ENCODE measurements around the gene TMCO2. TPM values are rescaled to one million over a fixed set of nuclear protein-coding genes. Genes with fewer than 3 reads are reported as not detected.
"Not testable (repeated sequence)": the region's sequence is repeated elsewhere in the genome, so short reads cannot be mapped to it uniquely, and the experiment has no call there.

TMCO2 gene
- total RNA-seq (2014; rRNA removed; shearing (Covaris generic)) = not detected in 2 replicates

DNA sequence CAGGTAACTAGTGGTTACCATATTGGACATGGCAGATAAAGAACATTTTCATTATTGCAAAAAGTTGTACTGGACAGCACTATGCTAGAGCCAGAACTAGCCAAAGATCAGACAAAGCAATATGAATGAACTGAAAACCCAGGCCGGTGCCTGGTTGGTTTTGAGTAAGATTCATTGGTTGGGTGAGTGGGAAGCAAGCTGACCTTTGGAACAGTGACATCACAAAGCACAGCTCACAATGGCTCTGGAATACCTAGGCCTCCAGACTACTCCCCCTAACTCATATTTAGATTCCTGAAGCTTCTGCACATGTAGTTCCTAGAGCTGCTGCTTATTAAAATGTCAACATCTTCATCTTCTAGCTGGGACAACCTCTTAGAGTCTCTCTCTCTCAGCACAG, at the start of gene TMCO2:
Gene TMCO2, plus strand, starts transcription at position 283 of the 400 bp plus-strand sequence. Its CDS starts 57 bp downstream, at position 340.
- Histone ChIP-seq H3K4me1 (replicated peaks) (peaks cover 47% of the 10 kb centered on the region), H3K27ac (peak within 1 kb of the TSS; percentile 5; the same call in 1 of the 2 replicates), H3K9me3 (replicated peaks) (no peaks in the 10 kb centered on the region), H3K27me3 (replicated peaks) (no peaks in the 10 kb centered on the region), H3K36me3 (no peaks in the 10 kb centered on the region), H3K4me3 (no peak within 1 kb of the TSS)
- no peak for DNase-seq (ENCODE audit: low read depth in 1 of 2, low spot score in 2 of 2)

GRCh38 chr1:40199126-40199525, 48.6 kb upstream of the TMCO2 start:
- DNase-seq (ENCODE audit: low read depth in 1 of 2, low spot score in 2 of 2) = no peak
- H3K9me3 ChIP-seq (replicated peaks) = no peaks in the 10 kb centered on the region
- H3K36me3 ChIP-seq = peaks cover 48% of the 10 kb centered on the region
- no peak overlapping the region for H3K4me3 ChIP-seq
- H3K27me3 ChIP-seq (replicated peaks) = no peaks in the 10 kb centered on the region
- no peaks in the 10 kb centered on the region for H3K4me1 ChIP-seq (replicated peaks)
- H3K27ac ChIP-seq = no peak overlapping the region

- no peaks in the 10 kb centered on the region for H3K9me3 ChIP-seq (replicated peaks)
- no peak overlapping the region for H3K4me3 ChIP-seq
- H3K36me3 ChIP-seq = peaks cover 61% of the 10 kb centered on the region
- no peak overlapping the region for H3K27ac ChIP-seq
- DNase-seq (ENCODE audit: low read depth in 1 of 2, low spot score in 2 of 2) = no peak
- H3K4me1 ChIP-seq (replicated peaks) = no peaks in the 10 kb centered on the region
- no peaks in the 10 kb centered on the region for H3K27me3 ChIP-seq (replicated peaks)
Measured at GRCh38 chr1:40204856-40205255, 42.9 kb upstream of the TMCO2 start.

DNA sequence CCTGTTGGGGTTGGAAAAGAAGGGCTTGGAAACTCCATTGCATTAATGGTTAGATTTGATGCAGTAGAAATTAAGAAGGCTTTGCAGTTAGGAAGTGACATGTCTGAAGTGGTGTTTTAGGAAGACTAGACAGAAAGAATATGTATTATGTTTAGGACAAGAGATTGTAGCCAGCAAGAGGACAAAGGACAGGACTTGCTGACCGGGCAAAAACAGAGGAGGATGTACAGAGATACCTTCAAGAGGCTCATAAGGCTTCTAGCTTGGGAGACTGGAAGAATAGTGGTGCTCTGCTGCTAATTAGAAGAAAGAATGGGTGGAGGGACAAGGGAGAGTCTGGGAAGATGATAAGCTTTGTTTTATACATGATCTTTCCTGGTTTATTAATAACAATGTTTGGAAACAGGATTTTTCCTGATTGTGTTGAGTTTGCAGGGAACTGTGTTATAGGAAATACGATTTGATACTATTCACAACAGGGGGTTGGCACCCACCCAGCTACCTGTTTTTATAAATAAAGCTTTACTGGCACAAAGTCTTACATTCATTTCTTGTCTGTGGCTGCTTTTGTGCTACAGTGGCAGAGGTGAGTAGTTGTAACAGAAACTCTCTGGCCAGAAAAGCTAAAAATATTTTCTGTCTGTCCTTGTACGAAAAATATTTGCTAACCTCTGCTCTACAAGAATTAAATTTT, 37.1 kb upstream of the TMCO2 start:
- Histone ChIP-seq H3K36me3 (peaks cover 75% of the 10 kb centered on the region), H3K4me3 (no peak overlapping the region), H3K4me1 (replicated peaks) (no peaks in the 10 kb centered on the region), H3K27me3 (replicated peaks) (0 out of 2 replicates have a peak, but pooled peaks cover 3% of the 10 kb centered on the region), H3K9me3 (replicated peaks) (no peaks in the 10 kb centered on the region), H3K27ac (no peak overlapping the region)
- no peak for DNase-seq (ENCODE audit: low read depth in 1 of 2, low spot score in 2 of 2)

DNA sequence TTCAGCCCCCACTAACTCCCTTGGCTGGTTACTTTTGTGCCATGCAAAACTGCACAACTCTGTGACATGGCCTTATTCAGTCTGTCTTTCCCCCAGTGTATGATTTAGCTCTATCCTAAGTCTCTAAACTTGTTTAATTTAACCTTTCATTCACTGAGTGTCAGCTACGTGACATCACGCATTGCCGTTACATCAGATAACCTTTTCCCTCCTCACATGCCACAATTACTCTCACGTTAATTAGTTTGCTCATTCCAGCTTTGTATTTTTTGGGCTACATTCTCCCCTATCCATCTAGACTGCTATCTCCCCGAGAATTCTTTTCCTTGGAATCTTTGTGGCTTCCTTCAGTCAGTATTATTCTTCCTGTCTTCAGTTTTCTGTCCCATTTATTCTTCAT, 29.4 kb upstream of the TMCO2 start:
- Histone ChIP-seq H3K27ac (no peak overlapping the region), H3K36me3 (peaks cover 14% of the 10 kb centered on the region), H3K4me3 (no peak overlapping the region), H3K4me1 (replicated peaks) (no peaks in the 10 kb centered on the region), H3K27me3 (replicated peaks) (no peaks in the 10 kb centered on the region), H3K9me3 (replicated peaks) (no peaks in the 10 kb centered on the region)
- DNase-seq (ENCODE audit: low read depth in 1 of 2, low spot score in 2 of 2) = no peak

GRCh38 chr1:40221471-40221905, 26.2 kb upstream of the TMCO2 start:
- not testable (repeated sequence) for H3K4me1 ChIP-seq (replicated peaks); H3K27me3 ChIP-seq (replicated peaks); DNase-seq (ENCODE audit: low read depth in 1 of 2, low spot score in 2 of 2); H3K9me3 ChIP-seq (replicated peaks); H3K4me3 ChIP-seq; H3K27ac ChIP-seq
- peaks cover 12% of the 10 kb centered on the region; the same call in 1 of the 2 replicates for H3K36me3 ChIP-seq

- H3K27me3 ChIP-seq (replicated peaks) = no peaks in the 10 kb centered on the region
- no peaks in the 10 kb centered on the region for H3K9me3 ChIP-seq (replicated peaks)
- peaks cover 9% of the 10 kb centered on the region; the same call in 1 of the 2 replicates for H3K36me3 ChIP-seq
- no peak overlapping the region for H3K4me3 ChIP-seq
- no peaks in the 10 kb centered on the region for H3K4me1 ChIP-seq (replicated peaks)
- H3K27ac ChIP-seq = no peak overlapping the region
- DNase-seq (ENCODE audit: low read depth in 1 of 2, low spot score in 2 of 2) = no peak
Measured at GRCh38 chr1:40221977-40222772, 25.6 kb upstream of the TMCO2 start.

DNA sequence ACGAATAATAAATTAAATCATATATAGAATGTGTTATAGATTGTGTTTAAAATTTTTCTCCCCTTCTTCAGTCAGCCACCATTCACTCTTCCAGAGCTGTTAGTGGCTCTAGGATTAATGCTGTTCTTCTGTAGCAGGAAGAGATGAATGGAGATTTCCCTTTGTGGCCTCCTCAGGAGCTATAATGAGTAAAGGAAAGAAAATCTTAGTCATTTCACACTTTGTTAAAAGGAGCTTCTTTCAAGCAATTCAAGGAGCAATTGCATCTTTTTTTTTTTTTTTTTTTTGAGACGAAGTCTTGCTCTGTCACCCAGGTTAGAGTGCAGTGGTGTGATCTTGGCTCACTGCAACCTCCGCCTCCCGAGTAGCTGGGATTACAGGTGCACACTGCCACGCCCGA, 23.7 kb upstream of the TMCO2 start:
- DNase-seq (ENCODE audit: low read depth in 1 of 2, low spot score in 2 of 2) = no peak
- Histone ChIP-seq H3K27ac (no peak overlapping the region), H3K36me3 (peaks cover 19% of the 10 kb centered on the region), H3K4me3 (no peak overlapping the region), H3K4me1 (replicated peaks) (no peaks in the 10 kb centered on the region), H3K27me3 (replicated peaks) (no peaks in the 10 kb centered on the region), H3K9me3 (replicated peaks) (no peaks in the 10 kb centered on the region)

DNA sequence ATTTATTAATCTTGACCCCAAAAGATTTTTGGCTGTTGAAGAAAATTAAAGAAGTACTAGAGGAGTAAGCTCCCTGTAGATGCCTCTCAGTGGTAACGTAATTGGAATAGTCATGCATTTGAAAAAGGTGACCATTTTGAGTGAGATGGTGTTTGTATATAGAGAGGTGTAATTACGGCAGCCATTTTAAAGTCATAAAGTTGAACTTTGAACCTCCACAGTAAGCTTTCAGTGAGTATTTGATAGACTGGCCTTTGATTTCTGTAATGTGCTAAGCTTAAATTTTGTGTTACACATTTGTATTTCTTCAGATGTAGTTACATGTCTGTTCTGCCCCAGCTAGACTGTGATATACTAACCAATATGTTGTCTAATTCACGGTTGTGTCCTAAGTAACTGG, 21.5 kb upstream of the TMCO2 start:
- Histone ChIP-seq H3K36me3 (peaks cover 27% of the 10 kb centered on the region), H3K9me3 (replicated peaks) (no peaks in the 10 kb centered on the region), H3K4me3 (no peak overlapping the region), H3K4me1 (replicated peaks) (no peaks in the 10 kb centered on the region), H3K27ac (no peak overlapping the region), H3K27me3 (replicated peaks) (no peaks in the 10 kb centered on the region)
- no peak for DNase-seq (ENCODE audit: low read depth in 1 of 2, low spot score in 2 of 2)

GRCh38 chr1:40232444-40232843, 15.3 kb upstream of the TMCO2 start:
- peaks cover 63% of the 10 kb centered on the region for H3K36me3 ChIP-seq
- no peak overlapping the region for H3K4me3 ChIP-seq

GRCh38 chr1:40239626-40240025, 8.1 kb upstream of the TMCO2 start:
- Histone ChIP-seq H3K4me1 (replicated peaks) (peaks cover 37% of the 10 kb centered on the region), H3K36me3 (peaks cover 58% of the 10 kb centered on the region), H3K27ac (no peak overlapping the region), H3K9me3 (replicated peaks) (no peaks in the 10 kb centered on the region), H3K27me3 (replicated peaks) (no peaks in the 10 kb centered on the region), H3K4me3 (no peak overlapping the region)
- no peak for DNase-seq (ENCODE audit: low read depth in 1 of 2, low spot score in 2 of 2)

More at GRCh38 chr1:40232444-40232843, 15.3 kb upstream of the TMCO2 start:
- DNase-seq (ENCODE audit: low read depth in 1 of 2, low spot score in 2 of 2) = no peak
- H3K27ac ChIP-seq = no peak overlapping the region
- no peaks in the 10 kb centered on the region for H3K9me3 ChIP-seq (replicated peaks)
- no peaks in the 10 kb centered on the region for H3K4me1 ChIP-seq (replicated peaks)
- H3K27me3 ChIP-seq (replicated peaks) = no peaks in the 10 kb centered on the region

DNA sequence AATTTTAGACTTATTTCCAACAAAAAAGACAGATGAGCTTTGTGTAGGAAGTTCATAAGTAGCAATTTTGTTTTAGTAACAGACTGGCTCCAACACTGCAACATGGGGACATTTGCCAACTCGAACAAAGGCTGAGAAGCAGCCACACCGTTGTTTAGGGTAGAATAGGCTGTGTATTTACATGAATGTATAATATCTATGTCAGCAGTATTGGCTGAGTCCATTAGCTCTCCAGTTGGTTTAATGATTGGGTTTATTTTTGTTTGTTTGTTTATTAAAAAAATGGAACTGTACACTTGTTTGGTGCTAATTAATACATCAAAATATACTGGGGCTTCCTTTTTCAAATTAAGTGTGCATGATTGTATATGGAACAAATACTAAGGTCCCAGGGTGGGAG, 7.3 kb upstream of the TMCO2 start:
- no peak overlapping the region for H3K27ac ChIP-seq

GRCh38 chr1:40241362-40241761, 6.4 kb upstream of the TMCO2 start:
- Histone ChIP-seq H3K4me3 (no peak overlapping the region), H3K4me1 (replicated peaks) (peaks cover 50% of the 10 kb centered on the region), H3K9me3 (replicated peaks) (no peaks in the 10 kb centered on the region), H3K36me3 (peaks cover 43% of the 10 kb centered on the region), H3K27ac (peak overlapping the region; percentile 83), H3K27me3 (replicated peaks) (no peaks in the 10 kb centered on the region)
- DNase-seq (ENCODE audit: low read depth in 1 of 2, low spot score in 2 of 2) = no peak

More for the DNA sequence above, 7.3 kb upstream of the TMCO2 start:
- no peaks in the 10 kb centered on the region for H3K27me3 ChIP-seq (replicated peaks)
- no peaks in the 10 kb centered on the region for H3K9me3 ChIP-seq (replicated peaks)
- no peak overlapping the region for H3K4me3 ChIP-seq
- peaks cover 45% of the 10 kb centered on the region for H3K4me1 ChIP-seq (replicated peaks)
- H3K36me3 ChIP-seq = peaks cover 53% of the 10 kb centered on the region
- no peak for DNase-seq (ENCODE audit: low read depth in 1 of 2, low spot score in 2 of 2)

DNA sequence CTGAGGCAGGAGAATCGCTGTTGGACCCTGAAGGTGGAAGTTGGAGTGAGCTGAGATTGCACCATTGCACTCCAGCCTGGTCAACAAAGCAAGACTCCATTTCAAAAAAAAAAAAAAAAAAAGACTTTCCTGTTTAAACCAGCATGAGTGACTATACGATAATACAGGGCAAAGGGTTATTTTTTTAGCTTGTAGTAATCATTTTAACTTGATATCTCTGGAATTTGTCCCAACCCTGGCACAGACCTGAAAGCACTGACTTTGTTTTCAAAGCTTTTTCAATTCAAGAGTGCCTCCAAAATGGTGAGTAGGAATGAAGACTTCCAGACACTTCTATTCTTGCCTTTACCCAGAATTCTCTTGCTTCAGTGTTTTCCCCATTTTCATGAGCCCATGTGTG, 4.4 kb upstream of the TMCO2 start:
- Histone ChIP-seq H3K9me3 (replicated peaks) (no peaks in the 10 kb centered on the region), H3K4me3 (no peak overlapping the region), H3K4me1 (replicated peaks) (peaks cover 59% of the 10 kb centered on the region), H3K27ac (0 out of 2 replicates have a peak overlapping the region, but pooled peaks have one; percentile 6), H3K27me3 (replicated peaks) (no peaks in the 10 kb centered on the region), H3K36me3 (peaks cover 24% of the 10 kb centered on the region)
- no peak for DNase-seq (ENCODE audit: low read depth in 1 of 2, low spot score in 2 of 2)

Data from SJSA1 (cell line).